ENCODE measurements around the gene NGEF.
"Not testable (repeated sequence)": the region's sequence is repeated elsewhere in the genome, so short reads cannot be mapped to it uniquely, and the experiment has no call there.

The NGEF gene

DNA sequence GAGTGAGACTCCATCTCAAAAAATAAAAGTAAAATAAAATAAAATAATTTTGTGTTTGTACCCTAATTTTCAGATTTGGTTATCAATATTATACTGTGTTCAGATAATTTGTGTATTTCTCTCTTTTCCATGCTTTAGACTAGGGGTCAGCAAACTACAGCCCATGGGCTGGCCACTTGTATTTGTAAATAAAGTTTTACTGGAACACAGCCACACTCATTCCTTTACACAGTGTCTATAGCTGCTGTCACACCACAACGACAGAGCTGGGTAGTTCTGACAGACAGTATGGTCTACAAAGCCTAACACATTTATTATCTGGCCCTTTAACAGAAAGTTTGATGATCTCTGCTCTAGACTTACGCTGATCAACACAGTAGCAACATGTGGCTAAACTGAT is 99.2 kb downstream of the NGEF start:
- DNase-seq (ENCODE audit: low read depth): no peak
- TF ChIP-seq, protein P1, sequence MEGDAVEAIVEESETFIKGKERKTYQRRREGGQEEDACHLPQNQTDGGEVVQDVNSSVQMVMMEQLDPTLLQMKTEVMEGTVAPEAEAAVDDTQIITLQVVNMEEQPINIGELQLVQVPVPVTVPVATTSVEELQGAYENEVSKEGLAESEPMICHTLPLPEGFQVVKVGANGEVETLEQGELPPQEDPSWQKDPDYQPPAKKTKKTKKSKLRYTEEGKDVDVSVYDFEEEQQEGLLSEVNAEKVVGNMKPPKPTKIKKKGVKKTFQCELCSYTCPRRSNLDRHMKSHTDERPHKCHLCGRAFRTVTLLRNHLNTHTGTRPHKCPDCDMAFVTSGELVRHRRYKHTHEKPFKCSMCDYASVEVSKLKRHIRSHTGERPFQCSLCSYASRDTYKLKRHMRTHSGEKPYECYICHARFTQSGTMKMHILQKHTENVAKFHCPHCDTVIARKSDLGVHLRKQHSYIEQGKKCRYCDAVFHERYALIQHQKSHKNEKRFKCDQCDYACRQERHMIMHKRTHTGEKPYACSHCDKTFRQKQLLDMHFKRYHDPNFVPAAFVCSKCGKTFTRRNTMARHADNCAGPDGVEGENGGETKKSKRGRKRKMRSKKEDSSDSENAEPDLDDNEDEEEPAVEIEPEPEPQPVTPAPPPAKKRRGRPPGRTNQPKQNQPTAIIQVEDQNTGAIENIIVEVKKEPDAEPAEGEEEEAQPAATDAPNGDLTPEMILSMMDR (IDR thresholded peaks at IDR 0.05; ENCODE audit: low read depth, low read length, missing control alignments): no peak
- no peak overlapping the region for H3K4me3 ChIP-seq (ENCODE audit: low read depth, low read length)

DNA sequence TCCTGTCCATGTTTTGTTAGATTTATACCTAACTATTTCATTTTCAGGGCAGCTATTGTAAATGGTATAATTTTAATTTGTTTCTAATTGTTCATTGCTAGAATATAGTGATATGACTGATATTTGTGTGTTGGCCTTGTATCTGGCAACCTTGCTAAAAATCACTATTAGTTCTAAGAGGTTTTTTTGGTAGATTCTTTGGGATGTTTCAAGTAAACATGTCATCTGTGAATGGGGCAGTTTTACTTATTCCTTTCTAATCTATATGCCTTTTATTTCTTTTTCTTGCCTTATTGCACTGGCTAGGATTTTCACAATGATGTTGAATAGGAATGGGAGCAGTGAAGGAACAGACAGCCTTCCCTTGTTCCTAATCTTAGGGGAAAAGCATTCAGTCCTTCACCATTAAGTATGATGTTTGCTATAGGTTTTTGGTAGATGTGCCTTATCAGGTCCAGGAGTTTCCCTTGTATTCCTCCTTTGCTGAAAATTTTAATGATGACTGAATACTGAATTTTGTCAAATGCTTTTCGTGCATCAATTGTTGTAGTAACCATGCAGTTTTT is 101.3 kb downstream of the NGEF start:
- TF ChIP-seq, protein P1 (IDR thresholded peaks at IDR 0.05; ENCODE audit: low read depth, low read length, missing control alignments): no peak
- no peak overlapping the region for H3K4me3 ChIP-seq (ENCODE audit: low read depth, low read length)
- no peak for DNase-seq (ENCODE audit: low read depth)

DNA sequence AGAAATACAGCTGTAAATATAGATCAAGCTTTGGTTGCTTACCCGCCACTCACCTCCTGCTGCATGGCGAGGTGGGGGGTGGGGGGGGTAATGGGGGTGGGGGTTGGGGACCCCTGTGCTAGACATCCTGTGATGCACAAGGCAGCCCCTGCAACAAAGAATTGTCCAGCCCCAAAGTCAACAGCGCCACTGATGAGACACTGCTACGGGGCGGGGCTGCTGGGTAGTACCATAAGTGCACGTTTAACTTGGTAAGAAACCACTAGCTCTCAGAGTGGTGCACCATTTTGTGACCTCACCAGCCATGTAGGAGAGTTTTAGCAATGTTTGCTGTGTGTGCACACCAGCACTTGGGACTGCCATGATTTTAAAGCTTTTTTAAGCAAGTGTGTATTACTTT is 102.7 kb downstream of the NGEF start:
- no peak for DNase-seq (ENCODE audit: low read depth)
- no peak overlapping the region for H3K4me3 ChIP-seq (ENCODE audit: low read depth, low read length)
- TF ChIP-seq, protein P1 (IDR thresholded peaks at IDR 0.05; ENCODE audit: low read depth, low read length, missing control alignments): no peak

DNA sequence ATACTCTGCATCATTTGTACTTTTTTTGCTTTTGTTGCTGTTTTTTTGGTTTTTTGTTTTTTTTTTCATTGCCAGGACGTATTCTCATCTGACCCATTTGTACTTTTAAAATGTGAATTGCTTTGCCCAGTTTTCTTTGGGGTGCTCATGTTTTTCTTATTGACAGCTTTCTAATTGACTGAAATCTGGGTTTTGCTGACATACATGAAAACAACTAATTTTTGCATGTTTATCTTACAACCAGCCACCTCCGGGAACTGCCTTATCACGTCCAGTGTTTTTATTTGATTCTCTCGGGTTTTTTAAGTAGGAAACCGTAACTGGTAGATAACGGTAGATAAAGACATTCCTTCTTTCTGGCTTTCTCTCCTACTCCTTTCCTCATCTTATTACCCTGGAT is 104.4 kb downstream of the NGEF start:
- H3K4me3 ChIP-seq (ENCODE audit: low read depth, low read length): no peak overlapping the region
- TF ChIP-seq, protein P1 (IDR thresholded peaks at IDR 0.05; ENCODE audit: low read depth, low read length, missing control alignments): no peak
- no peak for DNase-seq (ENCODE audit: low read depth)

DNA sequence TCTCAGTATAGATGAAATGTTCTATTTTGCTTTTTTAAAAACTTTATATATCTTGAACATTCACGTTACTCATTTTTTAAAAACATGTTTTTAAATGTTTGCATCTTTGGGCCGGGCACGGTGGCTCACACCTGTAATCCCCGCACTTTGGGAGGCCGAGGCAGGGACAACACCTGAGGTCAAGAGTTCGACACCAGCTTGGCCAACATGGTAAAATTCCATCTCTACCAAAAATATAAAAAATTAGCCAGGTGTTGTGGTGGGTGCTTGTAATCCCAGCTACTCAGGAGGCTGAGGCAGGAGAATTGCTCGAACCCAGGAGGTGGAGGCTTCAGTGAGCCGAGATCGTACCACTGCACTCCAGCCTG is 105.4 kb downstream of the NGEF start:
- not testable (repeated sequence) for DNase-seq (ENCODE audit: low read depth); H3K4me3 ChIP-seq (ENCODE audit: low read depth, low read length)

DNA sequence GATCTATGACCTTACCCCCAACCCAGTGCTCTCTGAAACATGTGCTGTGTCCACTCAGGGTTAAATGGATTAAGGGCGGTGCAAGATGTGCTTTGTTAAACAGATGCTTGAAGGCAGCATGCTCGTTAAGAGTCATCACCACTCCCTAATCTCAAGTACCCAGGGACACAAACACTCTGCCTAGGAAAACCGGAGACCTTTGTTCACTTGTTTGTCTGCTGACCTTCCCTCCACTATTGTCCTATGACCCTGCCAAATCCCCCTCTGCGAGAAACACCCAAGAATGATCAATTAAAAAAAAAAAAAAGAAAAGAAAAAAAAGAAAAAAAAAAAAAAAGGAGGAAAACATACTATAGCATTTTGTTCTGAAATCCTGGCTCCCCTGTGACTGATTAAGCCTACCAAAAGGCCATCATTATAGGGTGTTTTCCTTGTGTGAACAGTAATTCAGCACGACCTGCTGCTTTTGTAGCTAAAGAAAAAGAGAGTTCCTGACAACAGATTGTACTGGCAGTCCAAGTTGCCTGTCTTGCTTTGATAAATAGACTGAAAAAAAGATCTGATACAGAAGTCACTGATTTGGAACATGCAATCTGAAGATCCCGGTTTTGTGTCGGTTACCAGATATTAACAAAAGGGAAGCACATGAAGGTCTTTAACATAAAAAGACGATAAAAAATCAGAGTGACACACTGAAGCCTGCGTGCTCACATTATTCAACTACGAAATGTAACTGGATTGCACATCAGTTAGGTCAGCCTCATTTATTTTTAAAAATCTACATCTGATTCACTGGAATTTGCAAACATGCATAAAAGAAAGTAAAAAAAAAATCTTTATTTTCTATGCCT is 106.0 kb downstream of the NGEF start:
- not testable (repeated sequence) for DNase-seq (ENCODE audit: low read depth); H3K4me3 ChIP-seq (ENCODE audit: low read depth, low read length)

DNA sequence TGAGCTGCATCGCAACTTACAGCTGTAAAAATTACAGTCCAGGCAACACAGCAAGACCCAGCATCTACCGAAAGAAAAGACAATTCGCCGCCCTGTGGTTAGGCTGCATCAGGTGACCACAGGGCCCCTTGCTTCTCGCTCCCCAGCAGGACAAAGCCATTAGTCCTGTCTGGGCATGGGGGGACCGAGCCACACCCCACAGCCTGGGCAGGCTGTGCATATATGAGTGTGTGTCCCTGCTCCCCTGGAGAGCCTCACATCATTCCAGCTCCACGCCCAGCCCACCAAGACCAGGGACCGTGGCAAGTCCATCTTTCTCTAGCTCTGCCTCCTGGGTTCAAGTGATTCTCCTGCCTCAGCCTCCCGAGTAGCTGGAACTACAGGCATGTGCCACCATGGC is 109.1 kb downstream of the NGEF start:
- DNase-seq (ENCODE audit: low read depth): no peak
- no peak overlapping the region for H3K4me3 ChIP-seq (ENCODE audit: low read depth, low read length)
- TF ChIP-seq, protein P1 (IDR thresholded peaks at IDR 0.05; ENCODE audit: low read depth, low read length, missing control alignments): no peak
